Measurements from ENCODE around the gene SPEF1. TPM values are rescaled to one million over a fixed set of nuclear protein-coding genes. Genes with fewer than 3 reads are reported as not detected.
"Not testable (repeated sequence)": the region's sequence is repeated elsewhere in the genome, so short reads cannot be mapped to it uniquely, and the experiment has no call there.

The SPEF1 gene
- polyA plus RNA-seq (2013, experiment 1 of 2; ENCODE audit: insufficient read length): 0.25 TPM
- polyA plus RNA-seq (2013, experiment 2 of 2; ENCODE audit: insufficient read length): 0.35 TPM

DNA sequence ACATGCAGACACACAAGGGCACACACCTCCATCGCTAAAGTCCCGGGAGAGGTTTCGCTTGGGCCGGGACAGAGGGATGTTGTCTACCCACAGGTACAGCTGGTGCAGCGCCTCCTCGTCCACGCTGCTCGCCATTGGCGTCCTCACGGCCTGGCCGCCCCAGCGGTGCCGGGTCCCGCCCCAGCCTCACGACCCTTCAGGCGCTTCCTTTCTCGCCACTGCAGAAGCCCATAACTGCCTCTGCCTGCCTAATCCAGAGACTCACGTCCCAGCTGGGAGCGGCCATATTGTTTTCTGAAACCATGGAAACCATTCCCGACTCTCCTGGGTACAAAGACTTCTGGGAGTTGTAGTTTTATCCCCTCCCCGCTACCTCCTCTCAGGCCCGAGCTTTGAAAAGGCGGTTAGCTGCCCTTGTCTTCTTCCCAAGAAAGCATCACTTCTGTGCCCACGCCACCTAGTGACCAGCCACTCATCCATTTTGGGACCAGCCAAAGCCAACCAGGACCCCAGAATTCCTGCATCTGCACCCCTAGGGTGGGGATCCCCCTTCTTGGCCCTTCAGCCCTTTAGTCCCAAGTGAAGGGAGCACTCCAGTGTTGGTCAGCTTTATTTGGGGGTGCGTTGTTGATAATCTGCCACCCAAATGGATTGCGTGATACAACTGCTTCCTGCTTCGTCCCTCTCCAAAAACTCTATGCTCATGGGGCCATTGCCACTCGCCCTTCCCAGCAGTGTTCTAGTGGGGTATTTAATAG is at the start of gene SPEF1:
Gene SPEF1 (minus strand): TSS at position 296 of the 758 bp plus-strand sequence. CDS start 161 bp downstream, at position 135.
- peak; percentile 96 for DNase-seq

- not testable (repeated sequence) for DNase-seq
Observed at GRCh38 chr20:3829891-3830290, 48.6 kb upstream of the SPEF1 start.

DNA sequence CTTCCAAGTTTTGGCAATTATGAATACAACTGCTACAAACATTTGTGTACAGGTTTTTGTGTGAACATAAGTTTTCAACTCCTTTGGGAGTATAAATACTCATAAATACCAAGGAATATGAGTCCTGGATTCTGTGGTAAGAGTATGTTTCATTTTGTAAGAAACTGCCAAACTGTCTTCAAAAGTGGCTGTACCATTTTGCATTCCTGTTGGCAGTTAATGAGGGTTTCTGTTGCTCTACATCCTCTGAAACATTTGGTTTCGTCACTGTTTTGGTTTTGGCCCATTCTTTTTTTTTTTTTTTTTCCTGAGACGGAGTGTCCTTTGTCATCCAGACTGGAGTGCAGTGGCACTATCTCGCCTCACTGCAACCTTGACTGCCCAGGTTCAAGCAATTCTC is 47.5 kb upstream of the SPEF1 start:
- no peak for DNase-seq

DNA sequence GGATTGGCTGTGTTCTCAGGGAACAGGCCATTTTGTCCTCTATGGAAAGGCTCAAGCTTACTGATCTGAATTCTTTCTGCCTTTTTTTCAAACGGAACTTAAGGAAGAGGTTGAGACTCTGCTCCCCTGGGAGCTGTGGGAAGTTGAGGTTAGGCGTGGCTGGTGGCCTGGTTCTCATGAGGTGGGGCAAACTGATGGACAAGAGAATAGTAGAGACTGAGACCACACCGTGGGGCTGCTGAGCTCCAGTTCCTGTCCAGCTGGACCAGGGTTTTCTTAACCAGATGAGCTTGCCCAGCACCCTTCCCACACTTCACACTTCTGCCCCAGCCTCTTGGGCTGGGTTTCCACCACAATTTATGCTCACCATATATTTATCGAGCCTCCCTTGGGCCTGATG is 45.2 kb upstream of the SPEF1 start:
- DNase-seq: no peak

GRCh38 chr20:3825526-3825925 is 44.3 kb upstream of the SPEF1 start:
- DNase-seq: no peak

GRCh38 chr20:3823881-3824280 is 42.6 kb upstream of the SPEF1 start:
- no peak for DNase-seq

- DNase-seq: no peak
Observed at GRCh38 chr20:3821996-3822395, 40.7 kb upstream of the SPEF1 start.

DNA sequence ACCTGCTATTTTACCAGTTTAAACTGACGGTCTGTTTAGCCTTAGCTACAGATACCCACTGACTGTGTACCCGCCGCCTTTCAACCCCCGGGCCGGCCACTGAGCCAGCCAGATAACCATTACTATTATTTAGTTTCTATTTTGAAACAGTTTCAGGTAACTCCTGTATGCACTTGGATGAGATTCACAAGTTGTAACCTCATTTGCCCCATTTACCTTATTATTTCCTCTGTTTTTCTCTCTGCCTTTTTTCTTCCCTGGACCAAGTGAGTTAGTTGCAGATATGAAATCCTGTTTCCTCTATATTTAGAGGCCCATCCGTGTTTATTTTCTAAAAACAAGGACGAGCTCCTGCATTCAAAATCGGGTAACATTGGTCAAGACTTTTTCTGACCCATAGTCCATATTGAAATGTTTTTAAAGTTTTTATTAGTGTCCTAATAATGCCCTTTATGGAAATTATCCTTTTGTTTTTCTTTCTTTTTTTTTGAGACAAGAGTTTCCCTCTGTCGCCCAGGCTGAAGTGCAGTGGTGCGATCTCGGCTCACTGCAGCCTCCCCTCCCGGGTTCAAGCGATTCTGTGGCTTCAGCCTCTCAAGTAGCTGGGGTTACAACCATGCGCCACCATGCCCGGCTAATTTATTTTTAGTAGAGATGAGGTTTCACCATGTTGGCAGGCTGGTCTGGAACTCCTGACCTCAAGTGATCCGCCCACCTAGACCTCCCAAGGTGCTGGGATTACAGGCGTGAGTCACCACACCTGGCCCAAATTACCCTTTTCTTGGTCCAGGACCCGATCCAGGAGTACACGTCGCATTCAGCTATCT is 39.9 kb upstream of the SPEF1 start:
- DNase-seq: no peak

- DNase-seq: peak; percentile 96
Observed at GRCh38 chr20:3820048-3820900, 39.0 kb upstream of the SPEF1 start, which contains the start of gene AP5S1. Gene AP5S1 (plus strand): TSS chr20:3820547. CDS start chr20:3822118, 1,571 bp downstream.

DNA sequence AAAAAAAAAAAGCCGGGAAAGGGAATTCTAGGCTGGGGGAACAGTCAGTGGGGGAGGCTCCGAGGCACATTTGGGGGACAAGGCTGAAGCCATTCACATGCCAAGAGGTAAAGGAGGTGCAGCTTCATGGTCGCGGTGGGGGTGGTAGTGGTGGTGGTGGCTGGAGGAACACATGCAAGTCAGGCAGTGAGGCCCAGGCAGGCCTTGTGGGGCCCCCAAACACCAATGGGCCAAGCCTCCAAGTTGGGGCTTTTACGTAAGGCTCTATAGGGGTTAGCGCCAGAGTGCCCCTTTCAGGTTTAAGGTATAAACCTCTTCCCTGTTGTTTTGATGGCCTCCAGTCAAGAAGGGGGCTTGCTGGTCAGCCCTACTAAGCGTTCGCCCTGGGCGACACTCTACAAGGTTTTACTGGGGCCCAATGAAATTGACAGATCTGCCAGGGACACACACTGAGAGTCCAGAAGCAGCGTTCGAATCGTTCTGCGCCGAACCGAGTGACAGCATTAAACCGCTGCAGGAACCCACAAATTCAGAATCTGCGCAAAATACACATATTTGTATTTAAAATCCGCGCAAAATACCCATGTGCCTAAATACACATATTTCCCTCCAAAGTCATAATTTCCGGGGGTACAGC is 38.3 kb upstream of the SPEF1 start:
- DNase-seq: no peak

DNA sequence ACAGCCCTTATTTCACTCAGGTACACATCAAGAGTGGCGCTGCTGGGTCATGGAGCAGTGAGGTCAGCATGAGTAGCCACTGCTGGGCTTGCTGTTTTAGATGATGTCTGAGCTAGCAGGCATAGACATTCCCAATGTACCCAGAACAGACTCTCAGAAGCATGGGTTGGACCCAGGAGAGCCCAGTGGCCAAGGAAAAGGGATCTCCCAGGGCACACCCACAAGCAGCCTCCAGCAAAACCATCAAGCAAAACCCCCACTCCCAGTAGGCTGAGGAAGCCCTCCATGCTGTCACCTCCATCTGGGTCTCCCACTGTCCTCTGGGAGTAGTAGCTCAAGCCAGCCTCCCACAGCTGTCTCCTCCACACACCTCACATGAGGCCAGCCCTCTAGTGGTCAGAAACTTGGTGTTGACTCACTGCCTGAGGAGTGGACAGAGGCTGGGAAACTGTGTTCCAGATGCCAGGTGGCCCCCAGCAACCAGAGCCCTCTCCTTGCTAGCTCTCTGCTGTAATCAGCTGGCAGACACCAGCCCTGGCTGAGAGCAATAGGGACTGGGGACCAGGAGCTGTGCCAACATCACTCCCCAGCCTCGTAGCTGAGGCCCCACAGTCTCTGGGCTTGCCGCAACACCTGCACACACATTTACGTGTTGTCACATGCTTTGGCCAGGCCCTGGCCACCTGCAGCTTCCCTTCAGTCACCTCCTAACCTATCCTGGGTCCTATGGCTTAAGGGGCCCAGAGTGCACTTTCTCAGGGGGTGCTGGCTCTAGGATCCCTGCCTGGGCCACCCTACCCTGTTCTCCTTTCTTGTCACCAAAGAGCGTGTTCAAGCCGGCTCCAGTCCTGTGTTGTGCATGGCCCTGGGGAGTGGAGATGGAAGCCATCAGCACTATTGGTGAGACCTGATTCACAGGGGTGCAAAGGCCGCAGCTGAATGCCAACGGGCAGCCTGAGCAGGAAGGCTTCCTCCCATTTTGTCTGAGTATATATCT is 37.2 kb upstream of the SPEF1 start:
- peak; percentile 79 for DNase-seq

DNA sequence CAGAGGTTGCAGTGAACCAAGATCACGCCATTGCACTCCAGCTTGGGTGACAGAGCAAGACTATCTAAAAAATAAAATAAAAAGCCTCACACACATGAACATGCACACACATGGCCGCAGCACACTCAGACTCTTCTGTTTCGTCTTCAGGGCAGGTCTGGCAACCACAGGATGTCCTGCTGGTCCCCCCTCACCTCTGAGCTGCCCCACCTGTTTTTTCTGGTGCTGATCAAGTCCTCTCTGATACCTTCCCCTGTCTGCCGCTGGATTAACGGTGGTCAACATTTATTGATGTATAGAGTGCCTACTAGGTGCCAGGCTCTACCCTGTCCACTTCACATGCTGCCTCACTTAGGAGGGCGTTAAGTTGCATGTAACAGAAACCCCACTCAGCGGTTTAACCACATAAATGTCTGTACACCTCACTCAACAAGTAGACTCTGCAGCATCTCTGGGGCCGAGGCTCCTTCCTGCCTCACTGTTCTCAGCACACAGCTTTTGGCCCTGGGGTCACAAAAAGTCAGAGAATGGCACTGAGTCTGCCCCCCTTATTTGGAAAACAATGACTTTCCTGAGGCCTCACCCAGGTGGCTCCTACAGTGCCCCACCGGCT is 34.6 kb upstream of the SPEF1 start:
- DNase-seq: no peak

DNA sequence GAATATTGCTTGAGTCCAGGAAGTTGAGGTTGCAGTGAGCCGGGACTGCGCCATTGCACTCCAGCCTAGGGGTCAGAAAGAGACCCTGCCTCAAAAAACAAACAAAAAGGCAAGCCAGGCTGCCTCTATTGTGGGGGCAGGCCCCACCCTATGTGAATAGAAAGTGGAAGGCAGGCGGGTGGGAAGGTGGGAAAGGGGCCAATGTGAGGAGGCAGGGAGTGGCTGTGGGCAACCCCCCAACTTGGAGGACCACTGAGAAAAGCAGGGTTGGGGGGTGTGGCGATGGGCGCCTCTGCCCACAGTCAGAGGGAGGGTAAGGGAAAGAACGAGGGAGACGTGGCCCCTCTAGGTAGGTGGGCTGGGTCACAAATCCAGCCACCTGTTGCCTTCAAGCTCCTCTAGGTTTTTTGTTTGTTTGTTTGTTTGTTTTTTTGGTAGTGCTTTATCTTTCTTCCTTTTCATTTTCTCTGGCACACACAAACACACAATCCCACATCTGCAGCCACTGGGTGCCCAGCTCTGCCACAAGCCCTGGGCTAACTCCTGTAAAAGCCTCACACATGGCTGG is 33.8 kb upstream of the SPEF1 start:
- no peak for DNase-seq

DNA sequence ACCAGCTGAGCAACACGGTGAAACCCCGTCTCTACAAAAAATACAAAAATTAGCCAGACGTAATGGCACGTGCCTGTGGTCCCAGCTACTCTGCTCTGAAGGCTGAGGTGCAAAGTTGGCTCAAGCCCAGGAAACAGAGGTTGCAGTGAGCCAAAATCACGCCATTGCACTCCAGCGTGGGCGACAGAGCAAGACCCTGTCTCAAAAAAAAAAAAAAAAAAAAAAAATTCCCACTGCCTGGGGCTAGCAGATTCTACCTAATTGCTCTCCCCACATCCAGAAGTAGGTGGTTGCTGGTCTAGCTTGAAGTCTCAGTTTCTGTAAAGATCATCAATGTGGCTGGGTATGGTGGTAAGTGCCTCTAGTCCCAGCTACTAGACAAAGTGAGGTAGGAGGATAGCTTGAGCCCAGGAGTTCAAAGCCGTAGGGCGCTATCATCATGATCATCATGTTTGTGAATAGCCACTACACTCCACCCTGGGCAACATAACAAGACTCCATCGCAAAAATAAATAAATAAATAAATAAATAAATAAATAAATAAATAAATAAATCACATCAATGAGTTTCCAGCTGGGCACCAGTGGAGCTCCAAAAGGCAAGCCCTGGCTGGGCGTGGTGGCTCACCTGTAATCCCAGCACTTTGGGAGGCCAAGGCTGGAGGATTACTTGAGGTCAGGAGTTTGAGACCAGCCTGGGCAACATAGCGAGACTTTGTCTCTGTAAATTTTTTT is 32.8 kb upstream of the SPEF1 start:
- no peak for DNase-seq

GRCh38 chr20:3812975-3813847 is 32.0 kb upstream of the SPEF1 start:
- no peak for DNase-seq

DNA sequence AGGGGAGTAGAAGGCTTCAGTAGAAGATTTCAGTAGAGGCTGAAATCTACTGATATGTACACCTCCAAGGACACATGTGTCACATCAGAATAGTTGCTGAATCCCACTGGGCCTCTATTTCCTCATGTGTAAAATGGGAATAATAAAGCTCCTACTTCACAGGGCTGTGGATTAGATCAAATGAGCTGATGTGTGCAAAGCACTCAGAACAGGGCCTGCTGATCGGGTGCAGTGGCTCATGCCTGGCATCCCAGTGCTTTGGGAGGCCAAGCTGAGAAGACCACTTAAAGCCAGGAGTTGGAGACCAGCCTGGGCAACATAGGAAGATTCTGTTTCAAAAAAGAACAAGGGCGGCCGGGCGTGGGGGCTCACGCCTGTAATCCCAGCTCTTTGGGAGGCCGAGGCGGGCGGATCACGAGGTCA is 31.0 kb upstream of the SPEF1 start:
- no peak for DNase-seq

GRCh38 chr20:3811467-3812258 is 30.4 kb upstream of the SPEF1 start:
- peak; percentile 99 for DNase-seq
